Activated naive CD4-positive, alpha-beta T cell treated with anti-CD3 and anti-CD28 coated beads, Interleukin-2, amount 50 U/mL, for 72 hours (primary cell): Measurements from ENCODE around the gene PSMG3. TPM values are rescaled to one million over a fixed set of nuclear protein-coding genes. Genes with fewer than 3 reads are reported as not detected.
A peak's percentile ranks its signal among the peaks of the same experiment; 100 is the strongest.

Source experiments
- ATAC-seq, 2 donors: fragments of 150-1000 bp; cut with Tn5 transposase; 2 replicates each; pipeline ENCODE4 v1.10.0; 2021; ENCODE audit warnings: mild to moderate bottlenecking in 2 of 2, moderate library complexity in 2 of 2
- DNase-seq, 2 donors: peaks; one replicate each; pipeline ENCODE4 v3.0.0; 2021 to 2022; ENCODE audit warnings: low spot score in 2 of 2
- H3K27ac Mint-ChIP-seq, 2 donors: one replicate each; pipeline ENCODE4 v1.8.0; 2022; ENCODE audit warnings: mild to moderate bottlenecking in 2 of 2, mixed read lengths in 2 of 2
- H3K36me3 Mint-ChIP-seq, 2 donors: one replicate each; pipeline ENCODE4 v1.8.0; 2022; ENCODE audit warnings: mixed read lengths in 2 of 2
- H3K9me3 Mint-ChIP-seq, 2 donors: one replicate each; pipeline ENCODE4 v1.8.0; 2022; ENCODE audit warnings: mixed read lengths in 2 of 2
- total RNA-seq, 2 donors: library from RNA; stranded (reverse); gene quantifications; one replicate each; pipeline ENCODE4 v1.2.3, GENCODE V29; 2022

PSMG3 gene
- total RNA-seq, 2 donors from 2014 or later, result 26.8 to 36.4 TPM

DNA sequence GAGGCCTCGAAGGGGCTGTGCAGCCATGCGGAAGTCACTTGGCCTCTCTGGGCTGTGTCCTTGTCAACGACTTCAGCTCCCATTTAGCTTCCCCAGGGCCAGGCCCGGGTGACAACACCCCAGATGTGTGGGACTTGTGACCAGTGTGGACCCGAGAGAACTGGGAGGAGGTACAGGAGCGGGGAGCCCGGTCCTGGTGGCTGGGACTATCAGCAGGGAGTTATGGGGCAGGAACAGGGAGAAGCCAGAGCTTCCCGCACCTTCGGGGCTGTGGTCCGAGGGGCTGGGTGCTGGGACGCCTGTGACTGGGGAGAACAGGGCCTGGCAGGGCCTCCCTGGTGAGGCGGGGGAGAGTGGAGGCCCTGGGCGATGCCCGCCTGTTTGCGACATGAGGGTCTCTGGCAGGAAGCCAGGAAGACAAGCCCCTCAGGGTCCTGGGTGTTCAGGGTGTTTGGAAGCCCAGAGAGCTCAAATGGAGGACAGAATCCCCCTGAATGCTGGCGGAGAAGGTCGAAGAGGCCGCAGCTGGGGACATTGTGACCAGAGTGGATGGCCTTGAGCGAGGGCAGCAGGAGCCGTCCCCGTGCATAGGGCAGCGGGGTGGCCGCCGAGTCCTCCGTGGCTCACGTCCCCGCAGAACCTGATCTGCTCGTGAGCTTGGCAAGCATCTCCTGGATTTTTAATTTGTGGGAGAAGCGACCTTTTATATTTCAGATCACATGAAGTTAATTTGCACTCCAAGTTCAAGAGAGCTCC lies 30.0 kb upstream of the PSMG3 start:
- no peak for DNase-seq
- H3K36me3 Mint-ChIP-seq, result no peaks in the 10 kb centered on the region
- H3K27ac Mint-ChIP-seq, result no peak overlapping the region
- H3K9me3 Mint-ChIP-seq, result no peaks in the 10 kb centered on the region
- ATAC-seq, result no peak

- ATAC-seq (no peak), DNase-seq (no peak)
- no peak overlapping the region for H3K27ac Mint-ChIP-seq
- H3K36me3 Mint-ChIP-seq, result no peaks in the 10 kb centered on the region
- H3K9me3 Mint-ChIP-seq, result no peaks in the 10 kb centered on the region
Measured at GRCh38 chr7:1598961-1599639, 29.3 kb upstream of the PSMG3 start.

GRCh38 chr7:1598286-1598685 lies 28.5 kb upstream of the PSMG3 start:
- H3K9me3 Mint-ChIP-seq, result no peaks in the 10 kb centered on the region
- peak overlapping the region in 1 of 2 donors; percentile 60 for H3K27ac Mint-ChIP-seq
- DNase-seq (no peak), ATAC-seq (no peak)
- no peaks in the 10 kb centered on the region for H3K36me3 Mint-ChIP-seq

- H3K9me3 Mint-ChIP-seq, result no peaks in the 10 kb centered on the region
- peak overlapping the region; percentile 27 to 51 for H3K27ac Mint-ChIP-seq
- ATAC-seq (no peak), DNase-seq (no peak)
- H3K36me3 Mint-ChIP-seq, result no peaks in the 10 kb centered on the region
Measured at GRCh38 chr7:1597791-1598190, 28.0 kb upstream of the PSMG3 start.

- no peaks in the 10 kb centered on the region for H3K9me3 Mint-ChIP-seq
Measured at GRCh38 chr7:1597066-1597760, 27.4 kb upstream of the PSMG3 start.

DNA sequence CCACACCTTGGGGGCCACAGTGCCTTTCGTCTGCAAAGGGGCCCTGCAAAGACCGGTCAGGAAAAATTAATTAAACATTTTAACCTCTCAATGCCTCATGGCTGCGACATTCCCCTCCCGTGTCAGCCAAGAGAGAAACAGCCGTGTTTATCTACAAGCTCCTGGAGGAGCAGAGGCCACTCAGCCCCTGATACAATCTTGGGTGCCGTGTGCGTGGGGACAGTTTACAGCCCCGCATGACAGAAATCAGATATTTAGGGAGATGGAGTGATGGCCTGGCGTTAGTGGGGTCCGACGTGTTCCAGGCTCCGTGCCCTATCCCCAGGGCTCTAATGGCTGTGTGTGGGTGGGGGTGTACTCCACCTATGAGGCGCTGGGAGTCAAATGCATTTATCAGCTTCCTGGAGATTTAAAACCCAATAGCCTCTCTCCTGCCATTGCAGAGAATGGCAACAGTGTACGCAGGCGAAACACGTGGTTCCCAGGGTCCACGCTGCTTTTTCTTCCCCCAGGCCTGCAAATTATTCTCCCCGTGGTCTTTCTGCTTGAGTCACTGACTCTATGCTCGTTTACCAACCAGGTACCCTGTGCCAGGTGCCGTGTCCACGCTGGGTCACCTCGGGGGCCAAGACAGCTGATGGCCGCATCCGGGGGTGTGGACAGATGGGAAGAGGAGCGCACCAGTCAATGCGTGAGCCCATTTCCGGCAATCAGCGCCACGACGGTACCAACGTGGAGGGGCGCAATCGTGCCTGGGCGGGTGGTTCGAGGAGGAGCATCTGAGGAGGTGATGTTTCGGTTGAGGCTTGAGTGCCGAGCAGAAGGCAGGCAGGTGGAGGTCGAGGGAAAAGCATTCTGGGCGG lies 26.6 kb upstream of the PSMG3 start:
- no peak overlapping the region for H3K27ac Mint-ChIP-seq
- H3K9me3 Mint-ChIP-seq, result no peaks in the 10 kb centered on the region
- no peak for DNase-seq
- ATAC-seq, result no peak
- H3K36me3 Mint-ChIP-seq, result no peaks in the 10 kb centered on the region

More at GRCh38 chr7:1597066-1597760, 27.4 kb upstream of the PSMG3 start:
- H3K36me3 Mint-ChIP-seq, result no peaks in the 10 kb centered on the region
- H3K27ac Mint-ChIP-seq, result peak overlapping the region; percentile 27 to 51
- no peak for DNase-seq
- no peak for ATAC-seq

- Mint-ChIP-seq H3K27ac (no peak overlapping the region), H3K36me3 (no peaks in the 10 kb centered on the region), H3K9me3 (no peaks in the 10 kb centered on the region)
- ATAC-seq, result no peak
- no peak for DNase-seq
Measured at GRCh38 chr7:1595636-1596035, 25.8 kb upstream of the PSMG3 start.

- no peak overlapping the region for H3K27ac Mint-ChIP-seq
Measured at GRCh38 chr7:1595027-1595426, 25.2 kb upstream of the PSMG3 start.

GRCh38 chr7:1593904-1594421 lies 24.1 kb upstream of the PSMG3 start:
- no peak for ATAC-seq
- H3K27ac Mint-ChIP-seq, result no peak overlapping the region
- DNase-seq, result no peak
- H3K36me3 Mint-ChIP-seq, result no peaks in the 10 kb centered on the region
- peaks cover 0 to 5% of the 10 kb centered on the region in 2 donors for H3K9me3 Mint-ChIP-seq

More at GRCh38 chr7:1595027-1595426, 25.2 kb upstream of the PSMG3 start:
- H3K9me3 Mint-ChIP-seq, result no peaks in the 10 kb centered on the region
- ATAC-seq, result no peak
- H3K36me3 Mint-ChIP-seq, result no peaks in the 10 kb centered on the region
- no peak for DNase-seq

DNA sequence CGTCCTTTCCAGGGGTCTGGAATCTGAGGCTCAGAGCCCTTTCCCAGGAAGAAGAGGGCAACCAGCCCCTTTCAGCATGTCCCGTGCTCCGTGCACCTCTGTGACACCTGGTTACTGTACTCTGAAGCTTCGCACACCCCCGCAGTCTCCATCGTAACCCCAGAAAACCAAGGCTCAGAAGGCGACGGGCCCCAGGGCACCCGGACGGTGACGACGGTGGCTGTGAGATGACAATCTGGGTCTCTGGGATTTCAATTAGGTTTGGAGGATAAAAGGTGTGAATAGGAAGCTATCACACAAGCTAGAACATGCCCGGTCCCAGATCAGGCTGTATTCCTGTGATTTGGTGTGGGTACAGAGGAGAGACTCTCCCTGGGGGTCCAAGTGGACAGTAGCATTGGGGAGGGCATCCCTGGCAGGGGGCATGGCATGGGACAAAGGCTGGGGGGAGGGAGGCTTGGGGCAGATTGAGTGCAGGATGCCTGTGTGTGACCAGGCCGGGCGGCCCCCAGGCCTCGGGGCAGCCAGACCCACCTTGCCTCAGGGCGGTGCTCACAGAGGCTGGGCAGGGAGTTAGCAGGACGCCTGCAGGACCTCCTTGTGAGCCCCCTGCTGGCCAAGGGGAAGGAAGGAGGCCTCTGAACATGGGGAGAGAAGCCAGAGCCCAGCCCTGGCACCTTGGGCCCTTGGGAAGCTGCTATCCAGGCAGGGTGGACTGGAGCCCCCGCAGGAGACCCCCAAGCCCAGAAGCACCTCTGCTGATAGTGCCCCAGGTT lies 23.4 kb upstream of the PSMG3 start:
- ATAC-seq (peak in 1 of 2 donors; percentile 50), DNase-seq (no peak)
- Mint-ChIP-seq H3K9me3 (peaks cover 0 to 5% of the 10 kb centered on the region in 2 donors), H3K36me3 (no peaks in the 10 kb centered on the region), H3K27ac (peak overlapping the region in 1 of 2 donors; percentile 16)

DNA sequence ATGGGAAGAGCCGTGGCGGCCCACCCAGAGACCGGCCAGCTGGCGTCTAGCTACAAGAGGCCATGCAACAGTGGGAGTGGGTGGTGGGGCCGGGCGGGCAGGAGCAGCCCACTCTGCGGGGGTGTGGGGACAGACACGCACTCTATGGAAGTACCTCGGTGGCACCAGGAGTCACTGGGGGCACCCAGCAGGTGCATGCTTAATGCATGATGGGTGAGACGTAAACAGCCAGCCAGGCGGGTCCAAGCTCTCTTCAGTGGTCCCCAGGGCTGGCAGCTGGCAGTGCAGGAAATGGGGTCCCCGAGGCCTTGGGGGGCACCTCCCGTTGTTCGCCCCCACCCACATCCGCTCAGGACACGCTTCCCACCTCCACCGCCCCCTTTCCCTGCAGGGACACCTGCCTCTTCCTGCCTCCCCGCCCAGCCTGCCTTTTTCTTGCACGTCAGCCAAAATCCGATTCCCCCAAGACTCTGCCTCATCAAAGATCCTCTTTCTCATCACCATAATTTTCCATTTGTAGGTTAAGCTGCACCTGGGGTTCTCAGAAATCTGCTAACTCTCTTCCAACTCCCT lies 22.6 kb upstream of the PSMG3 start:
- ATAC-seq (peak; percentile 18 to 30), DNase-seq (no peak)
- H3K36me3 Mint-ChIP-seq, result no peaks in the 10 kb centered on the region
- peaks cover 0 to 5% of the 10 kb centered on the region in 2 donors for H3K9me3 Mint-ChIP-seq
- peak overlapping the region in 1 of 2 donors; percentile 16 for H3K27ac Mint-ChIP-seq

- peak; percentile 35 to 56 for ATAC-seq
- DNase-seq, result no peak
- H3K9me3 Mint-ChIP-seq, result peaks cover 0 to 5% of the 10 kb centered on the region in 2 donors
- no peak overlapping the region for H3K27ac Mint-ChIP-seq
- H3K36me3 Mint-ChIP-seq, result no peaks in the 10 kb centered on the region
Measured at GRCh38 chr7:1591876-1592275, 22.0 kb upstream of the PSMG3 start.

DNA sequence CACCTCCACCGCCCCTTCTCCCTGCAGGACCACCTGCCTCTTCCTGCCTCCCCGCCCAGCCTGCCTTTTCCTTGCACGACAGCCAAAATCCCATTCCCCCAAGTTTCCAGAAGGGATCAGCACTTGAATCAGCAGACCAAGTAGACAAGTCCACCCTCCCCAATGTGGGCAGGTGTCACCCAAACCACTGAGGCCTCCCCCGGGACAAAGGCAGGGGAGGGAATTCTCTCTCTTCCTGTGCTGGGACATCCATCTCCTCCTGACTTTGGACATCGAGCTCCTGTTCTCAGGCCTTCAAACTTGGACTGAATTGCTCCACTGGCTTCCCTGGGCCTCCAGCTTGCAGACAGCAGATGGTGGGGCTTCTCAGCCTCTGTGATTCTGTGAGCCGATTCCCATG lies 21.6 kb upstream of the PSMG3 start:
- no peak for ATAC-seq
- Mint-ChIP-seq H3K27ac (no peak overlapping the region), H3K9me3 (peaks cover 0 to 5% of the 10 kb centered on the region in 2 donors), H3K36me3 (no peaks in the 10 kb centered on the region)
- no peak for DNase-seq

- ATAC-seq, result no peak
- H3K27ac Mint-ChIP-seq, result no peak overlapping the region
- H3K36me3 Mint-ChIP-seq, result no peaks in the 10 kb centered on the region
- H3K9me3 Mint-ChIP-seq, result peaks cover 0 to 5% of the 10 kb centered on the region in 2 donors
- no peak for DNase-seq
Measured at GRCh38 chr7:1590887-1591286, 21.1 kb upstream of the PSMG3 start.

DNA sequence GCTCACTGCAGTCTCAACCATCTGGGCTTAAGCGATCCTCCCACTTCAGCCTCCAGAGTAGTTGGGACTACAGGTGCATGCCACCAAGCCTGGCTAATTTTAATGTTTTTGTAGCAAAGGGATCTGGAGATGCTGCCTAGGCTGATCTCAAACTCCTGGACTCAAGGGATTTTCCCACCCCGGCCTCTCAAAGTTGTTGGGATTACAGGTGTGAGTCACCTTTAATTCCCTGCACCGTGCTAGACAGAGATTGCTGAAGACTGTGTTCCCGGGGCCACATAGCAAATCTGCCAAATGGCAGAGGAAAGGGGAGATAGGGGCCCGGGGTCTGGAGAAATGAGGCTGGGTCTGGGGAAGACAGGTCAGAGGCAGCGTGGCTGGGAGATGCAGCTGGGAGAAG lies 20.6 kb upstream of the PSMG3 start:
- H3K9me3 Mint-ChIP-seq, result peaks cover 0 to 5% of the 10 kb centered on the region in 2 donors
- peak overlapping the region in 1 of 2 donors; percentile 22 for H3K27ac Mint-ChIP-seq

More for the DNA sequence above, 20.6 kb upstream of the PSMG3 start:
- ATAC-seq (no peak), DNase-seq (no peak)
- no peaks in the 10 kb centered on the region for H3K36me3 Mint-ChIP-seq
